Stimulated activated CD4-positive, alpha-beta T cell treated with anti-CD3 and anti-CD28 coated beads, Interleukin-15, amount 100 ng/mL, for 24 hours (primary cell): Measurements from ENCODE around the gene IL31.

Source experiments
- DNase-seq: peaks from one replicate; pipeline ENCODE4 v3.0.0-alpha.2; 2020

IL31 gene

DNA sequence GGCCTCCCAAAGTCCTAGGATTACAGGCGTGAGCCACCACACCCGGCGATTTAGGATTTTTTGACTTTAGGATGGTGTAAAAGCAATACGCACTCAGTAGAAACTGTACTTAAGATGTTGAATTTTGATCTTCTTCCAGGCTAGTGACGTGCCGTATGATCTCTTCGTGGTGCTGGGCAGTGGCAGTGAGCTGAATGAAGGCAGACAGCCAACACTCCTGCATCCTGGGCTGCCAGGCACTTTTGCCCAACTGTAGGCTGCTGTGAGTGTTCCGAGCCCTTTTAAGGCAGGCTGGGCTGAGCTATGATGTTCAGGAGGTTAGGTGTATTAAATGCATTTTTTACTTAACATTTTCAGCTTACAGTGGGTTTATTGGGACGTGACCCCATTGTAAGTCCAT is 21.3 kb downstream of the IL31 start:
- DNase-seq = no peak

DNA sequence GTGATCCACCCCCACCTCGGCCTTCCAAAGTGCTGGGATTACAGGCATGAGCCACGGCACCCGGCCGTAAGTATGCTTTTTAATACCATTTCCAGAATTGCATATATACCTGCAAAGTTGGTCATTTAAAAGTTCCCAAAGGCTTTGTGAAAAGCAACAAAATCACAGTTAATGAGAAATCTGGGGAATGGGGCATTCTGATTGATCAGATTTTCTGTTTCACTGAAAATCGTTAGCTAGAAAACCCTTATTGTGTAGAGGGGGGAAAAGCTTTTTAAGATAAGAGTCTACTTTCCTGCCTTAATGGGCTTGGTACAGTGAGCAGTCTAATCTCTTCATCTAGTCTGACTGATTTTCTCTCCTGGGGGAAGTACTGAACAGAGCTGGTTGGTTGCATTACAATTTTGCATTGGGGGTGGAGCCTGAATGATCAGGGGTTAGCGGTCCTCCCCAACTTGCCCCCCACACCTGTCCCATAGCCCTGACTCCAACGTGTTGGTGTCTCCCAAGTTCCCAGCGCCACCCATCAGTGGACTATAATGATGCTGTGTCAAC is 23.8 kb downstream of the IL31 start:
- DNase-seq = no peak

DNA sequence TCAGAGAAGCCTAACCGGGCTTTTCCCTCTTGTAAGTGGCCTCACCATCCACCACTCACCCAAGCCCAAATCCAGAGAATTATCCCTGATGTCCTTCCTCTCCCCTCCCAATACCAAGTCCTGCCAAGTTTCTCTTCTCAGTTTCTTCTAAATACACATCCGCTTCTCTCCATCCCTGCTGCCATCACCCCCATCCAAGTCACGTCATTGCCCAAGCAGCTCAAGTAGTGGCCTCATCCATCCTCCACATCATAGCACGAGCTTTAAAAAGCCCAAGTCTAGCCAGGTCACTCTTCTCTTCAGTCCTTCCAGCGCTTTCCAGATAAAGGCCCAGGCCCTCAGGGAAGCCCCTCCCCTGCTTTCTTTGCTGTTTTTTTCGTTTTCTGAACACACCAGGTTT is 25.4 kb downstream of the IL31 start:
- DNase-seq = no peak

- no peak for DNase-seq
Measured at GRCh38 chr12:122147514-122148290, 26.3 kb downstream of the IL31 start.

DNA sequence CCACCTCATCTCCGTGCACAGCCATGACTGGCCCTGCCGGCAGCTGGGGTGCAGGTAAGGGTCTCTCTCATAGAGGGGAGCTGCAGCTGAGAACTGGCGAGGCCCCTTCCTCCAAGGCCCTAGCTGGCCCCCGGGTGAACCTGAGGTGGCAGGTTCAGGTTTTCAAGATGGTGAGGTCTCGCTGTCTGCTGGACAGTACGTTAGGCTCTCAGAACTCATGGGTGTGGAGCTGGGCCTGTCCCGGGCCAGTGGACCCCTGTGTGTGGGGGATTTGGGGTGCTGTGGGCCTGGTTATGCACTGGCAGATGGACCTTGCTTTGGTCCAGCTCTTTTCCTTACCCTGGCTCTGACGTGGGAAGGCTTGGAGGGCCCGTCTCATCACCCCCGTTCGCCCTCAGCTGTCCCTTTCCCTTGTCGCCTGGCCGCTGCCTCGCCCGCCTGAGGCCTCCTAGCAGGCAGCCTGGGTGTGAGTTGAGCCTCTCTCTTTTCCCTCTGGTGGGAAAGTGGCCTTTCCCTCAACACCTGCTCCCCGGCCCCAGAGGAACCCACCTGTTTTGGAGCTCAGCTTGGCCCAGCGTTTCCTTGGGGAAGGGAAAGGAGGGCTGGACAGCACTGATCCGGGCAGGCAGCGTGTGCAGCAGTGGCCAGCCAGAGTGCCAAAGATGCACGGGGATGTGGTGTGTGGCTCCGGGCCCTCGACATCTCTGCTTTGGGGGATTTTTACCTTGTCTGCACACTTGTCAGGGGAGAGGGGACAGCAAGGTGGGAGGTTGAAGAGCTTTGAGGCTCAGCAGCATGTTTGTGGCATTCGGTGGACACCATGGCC is 28.3 kb downstream of the IL31 start:
- no peak for DNase-seq

- no peak for DNase-seq
Measured at GRCh38 chr12:122144885-122145284, 29.1 kb downstream of the IL31 start.

DNA sequence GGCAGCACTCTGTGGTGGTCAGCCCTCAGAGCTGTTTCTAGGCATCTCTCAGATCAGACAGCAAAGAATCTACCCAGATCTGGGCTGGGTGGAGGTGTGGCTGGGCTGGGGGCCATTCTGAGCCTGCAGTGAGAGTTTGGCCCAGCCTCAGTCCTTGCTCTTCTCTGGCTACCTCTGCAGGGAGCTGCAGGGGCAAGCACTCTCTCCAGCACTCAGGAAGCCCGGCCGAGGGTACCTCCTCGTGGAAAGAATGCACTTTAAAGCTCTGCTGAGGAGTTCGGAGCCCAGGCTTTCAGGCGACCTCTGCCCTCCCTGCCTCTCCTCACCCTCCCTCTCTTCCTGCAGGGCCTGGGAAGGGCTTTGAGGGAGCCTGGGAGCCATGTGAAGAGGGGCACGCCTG is 31.2 kb downstream of the IL31 start:
- no peak for DNase-seq

- DNase-seq = no peak
Measured at GRCh38 chr12:122141911-122142725, 31.9 kb downstream of the IL31 start.

DNA sequence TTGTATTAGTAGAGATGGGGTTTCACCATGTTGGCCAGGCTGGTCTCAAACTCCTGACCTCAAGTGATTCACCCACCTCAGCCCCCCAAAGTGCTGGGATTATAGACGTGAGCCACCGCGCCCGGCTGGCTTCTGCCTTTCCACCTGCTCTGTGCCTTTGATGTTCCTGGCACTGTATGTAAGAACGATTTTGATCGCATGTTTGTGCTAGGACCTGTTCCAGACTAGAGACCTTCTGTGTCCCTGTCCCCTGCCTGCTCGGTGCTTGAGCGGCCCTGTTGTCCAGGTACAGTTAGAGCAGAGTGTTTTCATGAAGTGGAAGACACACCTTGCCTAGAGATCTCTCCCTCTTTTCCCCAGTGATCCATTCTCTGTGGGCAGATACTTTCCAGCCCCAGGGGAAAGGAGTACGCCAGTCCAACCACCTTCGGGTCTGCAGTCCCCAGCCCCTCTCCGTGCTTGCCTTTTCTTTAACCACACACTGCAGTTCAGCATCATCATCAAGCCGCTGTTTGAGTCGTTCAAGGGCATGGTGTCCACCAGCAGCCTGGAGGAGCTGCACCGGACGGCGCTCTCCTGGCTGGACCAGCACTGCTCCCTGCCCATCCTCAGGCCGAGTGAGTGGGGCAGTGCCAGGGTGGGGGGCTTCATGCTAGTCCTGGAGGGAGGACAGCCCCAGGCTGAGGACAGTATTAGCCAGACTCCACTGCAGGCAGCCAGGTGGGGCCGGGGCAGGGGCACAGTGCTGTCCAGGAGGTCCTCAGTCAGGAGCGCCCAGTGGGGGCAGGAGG is 33.4 kb downstream of the IL31 start:
- DNase-seq = no peak

DNA sequence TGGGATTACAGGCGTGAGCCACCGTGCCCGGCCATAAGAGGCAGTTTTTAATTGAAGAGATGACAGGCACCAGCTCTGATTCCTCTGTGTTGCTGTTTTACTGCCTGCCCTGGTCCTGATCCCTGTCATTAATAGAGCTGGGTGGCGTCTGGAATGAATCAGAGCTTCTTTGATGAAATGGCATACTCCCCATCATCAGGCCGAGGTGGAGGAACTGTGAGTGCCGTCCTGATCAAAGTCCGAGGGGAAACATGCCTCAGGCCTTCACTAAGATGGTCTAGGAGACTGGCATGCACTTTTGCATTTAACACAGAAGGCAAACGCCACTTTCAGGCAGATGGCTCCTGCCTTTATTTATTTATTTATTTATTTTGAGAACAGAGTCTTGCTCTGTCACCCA is 34.1 kb downstream of the IL31 start:
- no peak for DNase-seq

DNA sequence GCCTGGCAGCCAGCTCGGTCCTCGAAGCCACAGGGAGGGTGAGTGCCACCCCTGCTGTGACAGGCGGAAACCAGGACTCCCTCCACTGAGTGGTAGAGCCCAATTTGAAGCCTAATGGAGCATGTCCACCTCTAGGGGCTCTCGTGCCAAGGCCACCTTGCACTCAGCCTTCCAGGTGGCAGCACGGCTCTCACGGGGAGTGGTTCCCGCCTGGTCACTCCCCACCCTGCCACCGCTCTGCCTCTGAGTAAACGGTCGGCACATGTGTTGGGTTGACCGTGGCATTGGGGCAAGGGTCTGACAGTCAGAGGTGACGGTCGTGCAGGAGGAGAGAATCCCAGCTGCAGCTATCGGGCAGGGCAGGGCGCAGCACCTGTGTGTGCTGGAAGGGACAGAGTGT is 34.8 kb downstream of the IL31 start:
- DNase-seq = no peak

DNA sequence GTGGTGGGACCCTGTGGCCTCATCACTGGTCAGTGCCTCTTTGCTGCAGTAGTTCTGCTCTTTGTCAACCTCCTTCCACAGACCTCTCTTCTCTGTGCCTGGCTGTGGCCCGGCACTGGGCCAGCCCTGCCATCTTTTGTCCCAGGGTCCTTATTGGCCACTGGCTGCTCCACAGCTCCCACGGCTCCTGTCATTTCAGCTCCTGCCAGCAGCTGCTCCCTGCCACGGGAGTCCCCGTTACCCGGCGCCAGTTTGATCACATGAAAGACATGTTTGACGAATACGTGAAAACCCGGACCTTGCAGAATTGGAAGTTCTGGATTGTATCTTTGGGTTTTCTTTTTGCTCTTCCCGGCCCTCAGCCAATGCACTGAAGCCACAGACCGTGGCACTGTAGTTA is 35.4 kb downstream of the IL31 start:
- DNase-seq = no peak

GRCh38 chr12:122138181-122138580 is 35.8 kb downstream of the IL31 start:
- DNase-seq = no peak

GRCh38 chr12:122137681-122138080 is 36.3 kb downstream of the IL31 start:
- DNase-seq = peak; percentile 20

- DNase-seq = no peak
Measured at GRCh38 chr12:122137229-122137628, 36.8 kb downstream of the IL31 start.

GRCh38 chr12:122135437-122136031 is 38.5 kb downstream of the IL31 start:
- DNase-seq = no peak

DNA sequence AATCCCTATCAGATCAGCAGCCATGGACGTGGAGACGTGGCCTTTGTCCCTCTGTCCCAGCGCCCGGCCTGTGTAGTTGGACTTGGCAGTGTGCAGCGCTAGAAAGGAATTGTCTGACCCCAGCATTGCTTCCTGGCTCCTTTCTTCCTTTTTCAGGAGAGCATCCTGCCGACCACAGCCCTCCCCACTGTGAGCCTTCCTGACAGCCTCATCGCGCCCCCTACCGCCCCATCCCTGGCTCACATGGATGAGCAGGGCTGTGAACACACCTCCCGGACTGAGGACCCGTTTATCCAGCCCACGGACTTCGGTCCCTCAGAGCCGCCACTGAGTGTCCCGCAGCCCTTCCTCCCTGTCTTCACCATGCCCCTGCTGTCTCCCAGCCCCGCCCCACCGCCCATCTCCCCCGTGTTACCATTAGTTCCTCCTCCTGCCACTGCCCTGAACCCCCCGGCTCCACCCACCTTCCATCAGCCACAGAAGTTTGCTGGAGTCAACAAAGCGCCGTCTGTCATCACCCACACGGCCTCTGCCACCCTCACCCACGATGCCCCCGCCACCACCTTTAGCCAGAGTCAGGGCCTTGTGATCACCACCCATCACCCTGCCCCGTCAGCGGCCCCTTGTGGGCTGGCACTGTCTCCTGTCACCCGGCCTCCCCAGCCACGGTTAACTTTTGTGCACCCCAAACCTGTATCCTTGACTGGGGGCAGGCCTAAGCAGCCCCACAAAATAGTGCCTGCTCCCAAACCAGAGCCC is 40.6 kb downstream of the IL31 start:
- DNase-seq = no peak

DNA sequence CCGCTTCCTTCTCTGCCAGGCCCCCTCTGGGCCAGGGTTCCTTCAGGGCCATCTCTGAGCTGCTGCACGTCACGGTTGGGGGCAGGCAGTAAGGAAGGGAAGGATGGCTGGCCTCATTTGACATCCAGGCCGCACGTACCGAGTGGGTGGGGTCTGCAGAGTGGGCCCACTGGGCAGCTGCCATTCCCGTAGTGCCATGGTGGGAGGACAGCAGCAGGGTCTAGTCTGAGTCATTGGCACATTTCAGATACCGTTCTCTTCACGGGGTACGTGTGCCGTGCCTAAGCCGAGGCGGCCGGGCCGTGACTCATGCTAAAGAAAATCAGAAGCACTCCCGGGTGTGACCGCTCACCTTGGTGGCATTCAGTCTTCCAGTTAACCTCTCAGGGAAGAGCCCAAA is 43.9 kb downstream of the IL31 start:
- no peak for DNase-seq

- no peak for DNase-seq
Measured at GRCh38 chr12:122129131-122129530, 44.9 kb downstream of the IL31 start.

DNA sequence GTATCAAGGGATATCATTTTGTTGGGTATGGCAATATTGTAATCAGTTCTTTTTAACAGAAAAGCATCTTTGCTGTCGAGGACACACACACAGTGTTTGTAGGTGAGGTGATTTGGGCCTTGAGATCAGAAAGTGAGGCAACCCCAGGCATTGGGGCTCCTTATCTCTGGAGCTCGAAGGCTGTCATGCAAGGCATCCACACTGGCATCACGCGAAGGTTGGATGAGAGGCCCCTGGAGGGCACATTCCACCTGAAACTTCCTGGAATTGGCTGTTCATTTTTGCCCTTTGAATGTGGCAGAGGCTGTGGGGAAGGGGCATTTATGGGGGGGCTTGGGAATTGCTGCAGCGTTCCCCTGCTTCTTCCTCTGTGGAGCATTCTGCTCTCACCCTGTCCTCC is 45.5 kb downstream of the IL31 start:
- DNase-seq = no peak

DNA sequence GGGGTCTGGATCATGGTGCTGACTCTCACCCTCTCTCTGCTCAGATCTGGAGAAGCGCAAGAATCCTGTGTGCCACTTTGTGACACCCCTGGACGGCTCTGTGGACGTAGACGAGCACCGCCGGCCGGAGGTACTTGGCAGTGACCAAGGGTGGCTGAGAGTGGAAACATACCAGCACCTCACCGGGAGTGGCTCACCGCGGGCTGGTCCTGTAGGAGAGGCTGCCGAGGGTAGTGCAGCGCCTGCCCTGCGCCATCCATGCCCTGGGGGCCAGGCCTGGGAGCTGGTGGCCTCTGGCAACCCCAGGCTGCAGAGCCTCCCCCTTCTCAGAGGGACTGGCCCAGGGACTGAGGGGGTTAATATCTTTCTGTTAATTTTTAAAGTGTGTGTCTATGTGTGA is 46.2 kb downstream of the IL31 start:
- DNase-seq = no peak
